SIG-M5 treated with dmso at 0.1 percent for 504 hours (cell line): ENCODE measurements around the gene TBC1D3D.
"Not testable (repeated sequence)": the region's sequence is repeated elsewhere in the genome, so short reads cannot be mapped to it uniquely, and the experiment has no call there.

ENCODE experiments used
- DNase-seq: peaks from one replicate; lab custom pipeline; 2025; ENCODE audit not compliant: unreplicated experiment; lab: John Stamatoyannopoulos, UW

The TBC1D3D gene

GRCh38 chr17:38003676-38004075 is at the start of gene TBC1D3D:
Gene TBC1D3D, plus strand, starts transcription at chr17:38003976. Its CDS starts 1,585 bp downstream, at chr17:38005561.
- not testable (repeated sequence) for DNase-seq

- DNase-seq, result not testable (repeated sequence)
Observed at GRCh38 chr17:37988960-37989359, 14.8 kb upstream of the TBC1D3D start, which contains the start of gene TBC1D3L. Gene TBC1D3L, minus strand, starts transcription at chr17:37989060. Its CDS starts 1,540 bp downstream, at chr17:37987520.
